GM12873 (cell line): ENCODE results near the gene CD300E.

ENCODE experiments used
- CTCF ChIP-seq: IDR thresholded peaks from 2 replicates; pipeline ENCODE4 v1.5.1; 2012; ENCODE audit warnings: low read depth, mild to moderate bottlenecking, moderate library complexity, low read length, control low read depth; ENCODE audit not compliant: insufficient read depth; ENCODE audit errors: missing control alignments

Gene CD300E

DNA sequence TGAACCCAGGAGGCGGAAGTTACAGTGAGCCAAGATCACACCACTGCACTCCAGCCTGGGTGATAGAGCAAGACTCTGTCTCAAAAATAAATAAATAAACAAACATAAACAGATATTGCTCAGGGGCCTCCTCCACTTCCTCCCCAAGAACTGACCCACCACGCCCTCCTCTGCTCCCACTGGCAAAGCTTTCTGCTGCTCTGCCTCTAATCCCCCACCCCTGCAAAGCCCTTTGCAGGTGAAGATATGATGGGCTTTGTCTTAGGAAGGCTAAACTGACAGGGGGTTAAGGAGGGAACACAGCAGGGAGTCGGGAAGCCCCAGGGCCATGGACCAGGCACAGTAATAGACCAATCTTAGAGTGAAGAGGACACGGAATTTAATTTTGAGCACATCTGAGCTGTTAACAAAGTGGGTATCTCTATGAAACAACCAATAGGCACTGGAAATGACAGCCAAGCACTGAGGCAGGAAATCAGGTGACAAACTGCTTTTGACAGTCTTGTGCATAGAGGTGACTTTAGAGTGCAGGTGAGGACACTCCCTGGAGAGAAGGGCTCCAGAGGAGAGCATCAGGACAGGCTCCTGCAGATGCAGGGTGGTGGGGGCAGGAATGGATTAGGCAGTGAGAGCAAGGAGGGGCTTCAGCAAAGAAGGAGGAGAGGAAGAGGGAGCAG lies 25.1 kb downstream of the CD300E start:
- TF ChIP-seq CTCF: no peak

GRCh38 chr17:74597069-74597790 lies 26.3 kb downstream of the CD300E start:
- TF ChIP-seq CTCF: no peak

DNA sequence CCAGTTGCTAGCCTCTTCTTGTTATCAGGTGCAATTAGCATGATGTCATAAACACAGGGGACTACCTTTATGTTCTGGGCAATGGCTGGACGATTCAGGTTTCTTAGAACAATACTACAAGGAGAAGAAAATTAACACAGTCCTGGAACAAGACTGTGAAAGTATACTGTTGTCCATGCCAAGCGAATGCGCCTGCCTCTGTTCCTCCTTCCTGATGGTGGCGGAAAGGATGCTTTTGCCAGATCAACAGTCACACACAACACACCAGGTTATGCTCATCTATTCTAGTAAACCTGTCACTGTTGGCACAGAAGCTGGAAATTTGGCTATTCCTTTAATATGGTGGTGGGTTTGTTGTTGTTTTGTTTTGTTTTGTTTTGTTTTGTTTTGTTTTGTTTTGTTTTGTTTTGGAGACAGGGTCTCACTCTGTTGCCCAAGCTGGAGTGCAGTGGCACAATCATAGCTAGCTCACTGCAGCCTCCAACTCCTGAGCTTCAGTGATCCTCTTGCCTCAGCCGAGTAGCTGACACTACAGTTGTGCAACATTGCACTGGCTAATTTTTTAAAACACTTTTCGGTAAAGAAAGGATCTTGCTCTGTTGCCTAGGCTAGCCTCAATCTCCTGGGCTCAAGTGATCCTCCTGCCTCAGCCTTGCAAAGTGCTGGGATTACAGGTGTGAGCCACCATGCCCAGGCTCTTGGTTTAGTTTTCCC lies 28.3 kb downstream of the CD300E start:
- TF ChIP-seq CTCF: no peak

GRCh38 chr17:74592087-74592990 lies 31.2 kb downstream of the CD300E start, which contains the start of gene CD300LD:
CD300LD (minus strand) TSS chr17:74592283; CDS start chr17:74592202, 81 bp downstream.
- no peak for TF ChIP-seq CTCF

GRCh38 chr17:74591503-74591902 lies 32.0 kb downstream of the CD300E start:
- TF ChIP-seq CTCF: no peak

DNA sequence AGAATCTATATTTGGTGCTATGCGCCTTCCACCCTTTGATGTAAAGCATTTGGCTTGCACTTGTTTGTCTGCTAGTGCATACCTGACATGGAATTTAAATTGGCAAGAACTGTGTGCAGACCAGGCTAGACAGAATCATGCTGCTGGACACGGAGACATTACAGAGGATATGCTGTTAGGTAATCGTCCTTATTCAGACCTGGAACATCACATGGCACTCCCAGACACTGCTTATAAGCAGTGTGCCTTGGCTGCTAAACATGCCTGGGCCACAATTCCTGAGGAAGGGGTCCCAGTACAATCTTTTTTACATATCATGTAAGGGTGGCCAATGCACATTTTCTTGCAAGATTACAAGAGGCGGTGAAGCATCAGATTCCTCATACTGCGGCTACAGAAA lies 37.8 kb downstream of the CD300E start:
- no peak for TF ChIP-seq CTCF
